HG03060 (cell line): ENCODE results near the gene GGN.
"Not testable (repeated sequence)": the region's sequence is repeated elsewhere in the genome, so short reads cannot be mapped to it uniquely, and the experiment has no call there.

Experiments used
- ATAC-seq: cut with Tn5 transposase; IDR thresholded peaks from one replicate; pipeline ENCODE4 v1.9.1; 2021; ENCODE audit warnings: low read depth, moderate number of reproducible peaks; ENCODE audit not compliant: unreplicated experiment

The GGN gene

DNA sequence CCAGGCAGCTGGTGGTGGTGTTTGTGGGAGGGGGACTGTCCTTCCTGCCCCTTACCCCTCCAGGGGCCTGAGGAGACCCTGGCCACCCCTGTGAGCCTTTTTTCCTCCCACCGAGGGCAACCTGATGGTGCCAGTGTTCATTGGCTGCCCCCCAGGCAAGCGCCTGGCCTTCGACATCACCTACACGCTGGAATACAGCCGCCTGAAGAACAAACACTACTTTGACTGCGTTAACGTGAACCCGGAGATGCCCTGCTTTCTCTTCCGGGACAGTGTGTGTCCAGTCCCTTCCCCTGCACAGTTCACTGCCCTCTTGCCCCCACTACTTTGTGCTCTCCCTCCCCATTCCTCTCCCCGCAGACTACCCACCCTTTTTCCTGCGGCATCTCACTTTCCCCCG is 20.8 kb downstream of the GGN start:
- ATAC-seq: no peak

DNA sequence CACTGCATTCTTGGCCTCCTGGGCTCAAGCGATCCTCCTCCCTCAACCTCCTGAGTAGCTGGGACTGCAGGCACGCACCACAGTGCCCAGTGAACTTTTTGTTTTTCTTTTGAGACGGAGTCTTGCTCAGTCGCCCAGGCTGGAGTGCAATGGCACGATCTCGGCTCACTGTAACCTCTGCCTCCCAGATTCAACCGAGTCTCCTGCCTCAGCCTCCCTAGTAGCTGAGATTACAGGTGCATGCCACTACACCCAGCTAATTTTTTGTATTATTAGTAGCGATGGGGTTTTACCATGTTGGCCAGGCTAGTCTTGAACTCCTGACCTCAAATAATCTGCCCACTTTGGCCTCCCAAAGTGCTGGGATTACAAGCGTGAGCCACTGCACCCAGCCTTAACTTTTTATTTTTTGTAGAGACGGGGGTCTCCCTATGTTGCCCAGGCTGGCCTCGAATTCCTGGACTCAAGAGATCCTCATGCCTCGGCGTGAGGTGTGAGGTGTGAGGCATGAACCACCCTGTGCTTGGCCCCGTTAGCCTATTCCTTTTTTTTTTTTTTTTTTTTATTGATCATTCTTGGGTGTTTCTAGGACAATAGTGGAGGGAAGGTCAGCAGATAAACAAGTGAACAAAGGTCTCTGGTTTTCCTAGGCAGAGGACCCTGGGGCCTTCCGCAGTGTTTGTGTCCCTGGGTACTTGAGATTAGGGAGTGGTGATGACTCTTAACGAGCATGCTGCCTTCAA is 24.7 kb downstream of the GGN start:
- not testable (repeated sequence) for ATAC-seq

GRCh38 chr19:38362076-38362945 is 25.5 kb downstream of the GGN start:
- no peak for ATAC-seq

GRCh38 chr19:38361633-38362075 is 26.2 kb downstream of the GGN start:
- no peak for ATAC-seq

DNA sequence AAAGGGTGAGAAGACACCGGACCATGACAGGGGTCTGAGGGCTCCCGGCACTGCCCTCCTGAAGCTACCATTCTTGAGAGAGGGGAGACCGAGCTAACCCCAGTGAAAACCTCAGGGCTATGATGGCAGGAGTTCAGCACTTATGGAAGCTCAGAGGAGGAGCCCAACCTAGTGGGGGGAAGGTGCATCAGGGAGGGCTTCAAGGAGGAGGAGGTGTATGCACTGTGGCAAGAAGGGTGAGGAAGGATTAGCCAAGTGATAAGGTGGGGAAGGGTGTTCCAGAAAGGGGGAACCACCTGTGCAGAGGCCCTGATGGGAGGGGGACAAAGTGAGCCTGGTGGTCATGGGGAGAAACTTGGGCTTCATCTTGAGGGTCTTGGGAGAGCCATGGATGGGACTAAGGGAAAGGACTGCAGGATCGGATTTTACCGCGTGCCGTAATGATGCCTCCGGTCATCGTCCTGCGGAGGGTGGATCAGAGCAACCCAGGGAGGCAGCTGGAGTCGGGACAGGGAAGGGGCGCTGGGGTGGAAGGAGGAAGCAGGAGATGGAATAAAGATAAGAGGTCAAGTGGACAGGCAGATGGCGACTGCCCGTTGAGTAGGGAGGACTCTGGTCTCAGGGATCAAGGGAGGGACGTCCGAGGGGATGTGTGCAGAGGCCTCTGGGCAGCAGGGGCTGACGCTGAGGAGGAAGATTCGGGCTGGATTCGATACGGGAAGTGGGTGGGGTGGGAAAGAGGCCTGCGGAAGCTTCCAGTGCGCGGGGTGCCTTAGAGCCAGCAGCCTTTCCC is 26.8 kb downstream of the GGN start:
- ATAC-seq: no peak

GRCh38 chr19:38360351-38360750 is 27.5 kb downstream of the GGN start:
- no peak for ATAC-seq

DNA sequence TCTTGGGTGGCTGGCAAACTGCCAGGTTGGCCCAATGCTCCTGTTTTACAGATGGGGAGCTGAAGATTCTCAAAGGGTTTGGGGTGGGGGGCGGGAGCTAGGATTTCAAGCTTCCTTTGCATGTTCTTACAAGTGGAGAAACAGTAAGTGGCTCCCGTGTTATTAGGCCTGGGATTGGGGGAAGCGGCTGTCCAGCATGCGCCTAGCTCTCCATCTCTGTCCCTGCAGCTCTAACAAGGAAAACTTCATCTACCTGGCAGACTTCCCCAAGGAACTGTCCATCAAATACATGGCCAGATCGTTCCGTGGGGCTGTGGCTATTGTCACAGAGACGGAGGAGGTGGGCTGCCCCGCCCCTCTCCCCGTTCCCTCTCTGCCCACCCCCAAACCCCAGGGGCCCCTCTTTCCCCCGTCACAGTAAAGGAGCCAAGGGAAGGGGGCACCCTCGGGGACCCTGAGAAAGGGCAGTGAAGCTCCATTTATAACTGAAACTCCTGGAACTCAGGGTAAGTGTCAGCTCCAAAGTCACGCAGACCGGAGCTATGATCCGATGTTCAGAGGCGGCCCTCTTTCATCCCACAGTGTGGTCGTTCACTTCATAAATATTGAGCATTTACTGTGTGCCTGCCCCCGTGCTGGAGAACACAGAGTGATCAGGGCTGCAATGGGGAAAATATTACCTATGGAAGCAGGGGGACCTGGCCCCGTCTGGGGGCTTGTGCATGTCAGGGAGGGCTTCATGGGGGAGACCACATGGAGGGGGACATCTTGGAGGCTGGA is 28.4 kb downstream of the GGN start:
- ATAC-seq: no peak

GRCh38 chr19:38358071-38358470 is 29.8 kb downstream of the GGN start:
- no peak for ATAC-seq

GRCh38 chr19:38355728-38356725 is 31.8 kb downstream of the GGN start:
- ATAC-seq: no peak

DNA sequence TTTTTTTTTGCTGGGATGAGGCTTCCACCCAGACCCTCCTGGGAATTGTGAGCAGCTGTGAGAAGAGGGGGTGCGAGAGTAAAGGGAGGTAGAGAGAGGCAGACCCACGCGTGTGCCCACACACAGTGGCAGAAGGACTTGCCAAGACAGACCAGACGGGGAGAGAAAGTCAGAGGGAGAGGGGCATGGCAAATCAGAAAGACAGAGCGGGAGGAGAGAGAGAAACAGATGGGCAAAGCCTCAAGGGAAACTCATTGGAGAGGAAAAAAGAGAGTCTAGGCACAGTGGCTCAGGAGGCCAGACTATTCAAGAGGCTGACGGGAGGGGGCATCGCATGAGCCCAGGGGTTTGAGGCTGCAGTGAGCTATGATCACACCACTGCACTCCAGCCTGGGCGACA is 35.2 kb downstream of the GGN start:
- ATAC-seq: no peak

DNA sequence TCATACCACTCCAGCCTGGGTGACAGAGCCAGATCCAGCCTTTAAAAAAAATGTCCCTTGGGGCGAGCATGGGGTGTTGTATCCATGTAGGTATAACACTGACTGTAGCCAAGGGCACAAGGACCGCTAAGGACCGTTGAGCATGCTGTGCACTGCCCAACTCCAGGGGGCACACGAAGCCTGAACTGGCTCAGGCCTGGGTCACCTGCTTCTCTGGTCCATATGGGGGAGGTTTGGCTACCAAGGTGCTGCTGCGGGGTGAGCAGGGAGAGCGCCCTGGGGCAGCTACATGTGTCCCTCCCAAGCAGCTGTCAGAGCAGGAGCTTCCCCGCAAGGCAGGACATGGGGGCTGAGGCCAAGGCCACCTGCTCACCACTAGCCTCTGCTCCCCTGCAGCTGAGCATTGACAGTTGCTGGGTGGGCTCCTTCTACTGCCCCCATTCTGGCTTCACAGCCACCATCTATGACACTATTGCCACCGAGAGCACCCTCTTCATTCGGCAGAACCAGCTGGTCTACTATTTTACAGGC is 35.9 kb downstream of the GGN start:
- ATAC-seq: no peak

DNA sequence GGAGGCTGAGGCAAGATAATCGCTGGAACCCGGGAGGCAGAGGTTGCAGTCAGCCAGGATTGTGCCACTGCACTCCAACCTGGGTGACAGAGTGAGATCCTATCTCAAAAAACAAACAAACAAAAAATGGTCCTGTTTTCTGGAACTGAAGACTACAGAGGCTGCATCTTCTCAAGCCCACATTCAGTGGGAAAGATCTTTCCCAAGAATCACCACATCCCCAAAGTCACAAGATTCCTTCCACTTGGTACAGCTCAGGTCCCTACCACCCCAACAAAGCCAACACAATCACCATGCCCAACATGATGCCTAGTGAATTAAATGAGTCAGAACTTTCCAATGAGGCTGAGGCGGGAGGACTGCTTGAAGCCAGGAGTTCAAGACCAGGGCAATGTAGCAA is 37.0 kb downstream of the GGN start:
- no peak for ATAC-seq

- ATAC-seq: no peak
These were observed 41.0 kb downstream of the GGN start for GRCh38 chr19:38346837-38347236.

DNA sequence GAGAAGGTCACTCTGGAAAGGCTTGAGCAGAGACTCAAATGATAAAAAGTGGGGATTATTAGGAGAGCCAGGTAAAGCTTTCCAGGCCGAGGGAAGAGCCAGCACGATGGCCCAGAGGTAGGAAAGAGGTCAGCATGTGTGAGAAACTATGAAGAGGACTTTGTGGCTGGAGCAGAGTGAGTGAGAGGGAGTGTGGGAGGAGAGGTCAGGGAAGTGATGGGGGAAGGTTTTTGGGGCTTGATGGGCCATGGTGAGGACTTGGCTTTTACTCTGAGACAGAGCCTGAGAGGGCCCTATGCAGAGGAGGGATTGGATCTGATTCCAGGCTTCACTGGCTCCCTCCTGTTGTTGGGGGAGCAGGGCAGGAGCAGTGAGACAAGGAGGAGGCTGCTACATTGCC is 46.9 kb downstream of the GGN start:
- no peak for ATAC-seq

DNA sequence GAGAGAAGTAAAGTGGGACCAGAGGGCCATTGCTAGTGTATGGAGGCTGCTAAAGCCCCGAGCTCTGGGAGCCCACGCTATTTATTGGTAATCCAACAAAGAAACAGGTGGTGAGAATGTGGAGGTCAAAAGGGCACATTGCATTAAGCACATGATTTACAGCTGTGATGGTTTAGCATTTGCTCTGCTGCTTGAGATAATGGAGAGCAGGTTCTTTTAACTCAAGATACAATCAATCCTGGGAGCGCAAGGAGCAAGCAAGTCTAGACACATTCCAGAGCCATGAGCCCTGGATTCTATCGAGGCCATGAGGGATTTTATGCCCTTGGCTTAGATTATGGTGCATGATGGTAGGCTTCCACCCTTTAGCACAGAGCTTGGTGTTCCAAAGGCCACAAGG is 48.8 kb downstream of the GGN start:
- ATAC-seq: not testable (repeated sequence)

DNA sequence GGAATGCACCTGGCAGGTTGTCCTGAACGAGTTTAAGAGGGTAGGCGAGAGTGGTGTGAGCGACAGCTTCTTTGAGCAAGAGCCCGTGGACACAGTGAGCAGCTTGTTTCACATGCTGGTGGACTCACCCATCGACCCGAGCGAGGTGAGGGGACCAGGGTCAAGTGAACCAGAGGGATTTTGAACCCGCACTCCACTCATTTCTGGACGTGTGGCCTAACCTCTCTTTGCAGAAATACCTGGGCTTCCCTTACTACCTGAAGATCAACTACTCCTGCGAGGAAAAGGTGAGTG is 50.5 kb downstream of the GGN start:
- ATAC-seq: no peak

DNA sequence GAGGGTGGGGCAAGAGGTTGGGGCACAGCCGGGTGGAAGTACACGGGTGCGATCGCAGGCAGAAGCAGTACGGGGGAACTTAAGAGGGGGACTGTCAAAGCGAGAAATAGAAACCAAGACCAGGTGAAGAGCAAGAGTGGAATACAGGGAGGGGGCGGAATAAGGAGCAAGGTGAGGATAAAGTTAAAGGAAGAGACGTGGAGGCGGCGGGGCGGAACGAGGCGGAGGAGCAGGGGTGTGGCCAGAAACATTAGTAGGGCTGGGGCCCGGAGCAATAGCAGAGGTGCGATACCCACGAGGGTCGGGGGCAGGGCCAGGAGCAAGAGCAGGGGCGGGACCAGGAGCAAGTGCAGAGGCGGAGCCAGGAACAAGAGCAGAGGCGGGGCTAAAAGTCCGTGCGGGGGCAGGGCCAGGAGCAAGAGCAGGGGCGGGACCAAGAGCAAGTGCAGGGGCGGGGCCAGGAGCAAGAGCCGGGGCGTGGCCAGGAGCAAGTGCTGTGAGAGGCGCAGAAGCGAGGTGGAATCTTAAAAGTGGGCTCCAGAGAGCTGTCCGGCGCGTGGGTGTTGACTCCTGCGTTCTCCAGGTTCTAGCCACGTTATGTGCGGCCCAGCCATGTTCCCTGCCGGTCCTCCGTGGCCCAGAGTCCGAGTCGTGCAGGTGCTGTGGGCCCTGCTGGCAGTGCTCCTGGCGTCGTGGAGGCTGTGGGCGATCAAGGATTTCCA is 51.0 kb downstream of the GGN start:
- peak; percentile 44 for ATAC-seq

GRCh38 chr19:38335949-38336637 is 51.7 kb downstream of the GGN start:
- peak; percentile 58 for ATAC-seq
